ENCODE results near the gene TUNAR.

The TUNAR gene

DNA sequence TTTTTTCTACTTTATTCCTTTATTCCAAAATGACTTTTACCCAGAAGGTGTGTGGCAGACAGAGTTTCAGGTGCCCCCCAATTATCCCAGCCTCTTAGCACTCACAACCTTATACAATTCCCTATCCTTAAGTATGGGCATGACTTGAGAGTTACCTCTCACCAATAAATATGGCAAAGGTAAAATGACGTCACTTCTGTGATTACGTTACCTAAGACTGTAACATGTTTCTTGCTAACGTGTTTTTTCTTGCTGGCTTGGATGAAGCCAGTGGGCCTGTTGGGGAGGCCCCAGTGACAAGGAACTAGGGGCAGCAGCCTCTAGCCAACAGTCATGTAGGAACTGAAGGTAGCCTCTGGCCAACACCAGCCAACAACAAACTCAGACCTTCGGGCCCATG lies 13.3 kb upstream of the TUNAR start:
- in situ Hi-C loops (cut with MboI; ENCODE audit: low sequenced_read_pairs, unreplicated experiment), result no loop called here
- TF ChIP-seq, protein P1, sequence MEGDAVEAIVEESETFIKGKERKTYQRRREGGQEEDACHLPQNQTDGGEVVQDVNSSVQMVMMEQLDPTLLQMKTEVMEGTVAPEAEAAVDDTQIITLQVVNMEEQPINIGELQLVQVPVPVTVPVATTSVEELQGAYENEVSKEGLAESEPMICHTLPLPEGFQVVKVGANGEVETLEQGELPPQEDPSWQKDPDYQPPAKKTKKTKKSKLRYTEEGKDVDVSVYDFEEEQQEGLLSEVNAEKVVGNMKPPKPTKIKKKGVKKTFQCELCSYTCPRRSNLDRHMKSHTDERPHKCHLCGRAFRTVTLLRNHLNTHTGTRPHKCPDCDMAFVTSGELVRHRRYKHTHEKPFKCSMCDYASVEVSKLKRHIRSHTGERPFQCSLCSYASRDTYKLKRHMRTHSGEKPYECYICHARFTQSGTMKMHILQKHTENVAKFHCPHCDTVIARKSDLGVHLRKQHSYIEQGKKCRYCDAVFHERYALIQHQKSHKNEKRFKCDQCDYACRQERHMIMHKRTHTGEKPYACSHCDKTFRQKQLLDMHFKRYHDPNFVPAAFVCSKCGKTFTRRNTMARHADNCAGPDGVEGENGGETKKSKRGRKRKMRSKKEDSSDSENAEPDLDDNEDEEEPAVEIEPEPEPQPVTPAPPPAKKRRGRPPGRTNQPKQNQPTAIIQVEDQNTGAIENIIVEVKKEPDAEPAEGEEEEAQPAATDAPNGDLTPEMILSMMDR (IDR thresholded peaks at IDR 0.05; ENCODE audit: borderline replicate concordance, control extremely low read depth, extremely low read depth, insufficient read depth, missing control alignments), result no peak

DNA sequence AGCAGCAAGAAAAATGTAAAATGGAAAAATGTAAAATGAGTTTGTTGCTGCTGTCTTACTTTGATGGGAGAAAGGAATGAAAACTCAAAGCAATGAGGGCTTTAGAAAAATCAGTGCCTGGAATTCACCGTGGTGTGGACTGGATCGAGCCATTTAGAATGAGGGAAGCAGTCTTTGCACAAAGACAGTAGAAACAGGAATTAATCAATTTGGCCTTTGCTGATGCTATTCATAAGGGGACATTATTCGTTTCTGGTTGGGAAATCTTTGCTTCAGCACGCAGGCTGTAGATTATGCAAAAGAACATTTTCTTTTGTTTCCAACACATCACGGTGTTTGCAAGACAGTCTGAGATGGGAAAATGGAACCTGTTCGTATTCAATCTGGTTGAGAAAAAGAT lies 6.9 kb upstream of the TUNAR start:
- in situ Hi-C loops (cut with MboI; ENCODE audit: low sequenced_read_pairs, unreplicated experiment), result no loop called here

More for the DNA sequence above, 13.3 kb upstream of the TUNAR start:
- no peak for DNase-seq (ENCODE audit: low spot score)

DNA sequence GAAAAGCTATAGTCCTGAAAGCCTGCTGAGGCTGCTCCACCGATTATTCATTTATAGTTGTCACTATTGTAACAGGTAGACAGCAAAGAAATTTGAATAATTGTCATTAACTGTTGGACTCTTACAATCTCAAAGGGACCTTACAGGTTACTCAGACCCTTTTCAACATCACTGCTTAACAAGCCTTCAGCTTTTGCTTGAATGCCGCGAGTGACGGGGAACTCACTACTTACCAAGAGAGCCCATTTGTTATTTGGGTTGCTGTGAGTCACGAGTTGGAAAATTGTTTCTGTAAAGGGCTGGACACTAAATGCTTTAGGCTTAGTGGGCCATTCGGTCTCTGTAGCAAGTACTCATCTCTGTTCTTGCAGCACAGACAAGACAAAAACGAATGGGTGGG lies 5.9 kb upstream of the TUNAR start:
- TF ChIP-seq, protein P1 (IDR thresholded peaks at IDR 0.05; ENCODE audit: borderline replicate concordance, control extremely low read depth, extremely low read depth, insufficient read depth, missing control alignments), result no peak
- in situ Hi-C loops (cut with MboI; ENCODE audit: low sequenced_read_pairs, unreplicated experiment), result no loop called here
- no peak for DNase-seq (ENCODE audit: low spot score)

More for the DNA sequence above, 6.9 kb upstream of the TUNAR start:
- no peak for DNase-seq (ENCODE audit: low spot score)
- TF ChIP-seq, protein P1 (IDR thresholded peaks at IDR 0.05; ENCODE audit: borderline replicate concordance, control extremely low read depth, extremely low read depth, insufficient read depth, missing control alignments), result no peak

DNA sequence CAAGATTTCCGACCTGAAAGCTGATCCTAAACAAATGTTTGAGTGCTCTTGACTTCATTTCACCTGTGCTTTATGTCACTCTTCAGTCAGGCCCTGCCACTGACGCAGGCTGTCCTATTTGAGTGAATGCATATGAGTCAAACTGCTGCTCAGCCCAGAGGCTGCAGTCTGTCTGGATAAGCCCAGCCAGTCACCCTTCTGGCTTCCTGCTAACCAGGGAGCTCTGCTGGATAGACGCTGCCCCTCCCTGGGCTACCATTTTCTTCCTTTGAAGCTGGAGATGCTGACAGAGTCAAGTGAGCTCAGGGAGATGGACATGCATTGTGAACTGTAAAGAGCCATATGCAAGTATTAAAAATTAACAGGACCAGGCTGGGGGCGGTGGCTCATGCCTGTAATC lies 5.1 kb upstream of the TUNAR start:
- DNase-seq (ENCODE audit: low spot score), result no peak
- in situ Hi-C loops (cut with MboI; ENCODE audit: low sequenced_read_pairs, unreplicated experiment), result no loop called here
- TF ChIP-seq, protein P1 (IDR thresholded peaks at IDR 0.05; ENCODE audit: borderline replicate concordance, control extremely low read depth, extremely low read depth, insufficient read depth, missing control alignments), result no peak

DNA sequence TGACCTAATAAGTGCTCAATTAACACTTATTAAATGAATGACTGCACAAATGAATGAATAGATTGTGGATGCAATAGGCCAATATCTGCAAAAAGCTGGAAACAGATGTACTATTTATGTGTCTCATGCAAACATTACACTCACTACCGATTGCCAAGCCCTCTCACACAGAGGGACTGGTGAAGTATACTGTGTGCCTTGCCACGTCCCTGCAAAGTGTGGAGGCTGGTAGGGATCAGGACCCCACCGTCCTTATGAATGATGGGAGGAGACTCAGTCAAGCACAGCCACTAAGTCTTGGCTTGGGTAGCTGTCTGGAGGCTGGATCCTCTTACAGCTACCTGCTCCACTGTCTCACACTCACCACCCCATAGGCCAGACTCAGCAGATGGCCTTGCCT lies 3.9 kb upstream of the TUNAR start:
- TF ChIP-seq, protein P1 (IDR thresholded peaks at IDR 0.05; ENCODE audit: borderline replicate concordance, control extremely low read depth, extremely low read depth, insufficient read depth, missing control alignments), result no peak
- no peak for DNase-seq (ENCODE audit: low spot score)
- in situ Hi-C loops (cut with MboI; ENCODE audit: low sequenced_read_pairs, unreplicated experiment), result no loop called here

DNA sequence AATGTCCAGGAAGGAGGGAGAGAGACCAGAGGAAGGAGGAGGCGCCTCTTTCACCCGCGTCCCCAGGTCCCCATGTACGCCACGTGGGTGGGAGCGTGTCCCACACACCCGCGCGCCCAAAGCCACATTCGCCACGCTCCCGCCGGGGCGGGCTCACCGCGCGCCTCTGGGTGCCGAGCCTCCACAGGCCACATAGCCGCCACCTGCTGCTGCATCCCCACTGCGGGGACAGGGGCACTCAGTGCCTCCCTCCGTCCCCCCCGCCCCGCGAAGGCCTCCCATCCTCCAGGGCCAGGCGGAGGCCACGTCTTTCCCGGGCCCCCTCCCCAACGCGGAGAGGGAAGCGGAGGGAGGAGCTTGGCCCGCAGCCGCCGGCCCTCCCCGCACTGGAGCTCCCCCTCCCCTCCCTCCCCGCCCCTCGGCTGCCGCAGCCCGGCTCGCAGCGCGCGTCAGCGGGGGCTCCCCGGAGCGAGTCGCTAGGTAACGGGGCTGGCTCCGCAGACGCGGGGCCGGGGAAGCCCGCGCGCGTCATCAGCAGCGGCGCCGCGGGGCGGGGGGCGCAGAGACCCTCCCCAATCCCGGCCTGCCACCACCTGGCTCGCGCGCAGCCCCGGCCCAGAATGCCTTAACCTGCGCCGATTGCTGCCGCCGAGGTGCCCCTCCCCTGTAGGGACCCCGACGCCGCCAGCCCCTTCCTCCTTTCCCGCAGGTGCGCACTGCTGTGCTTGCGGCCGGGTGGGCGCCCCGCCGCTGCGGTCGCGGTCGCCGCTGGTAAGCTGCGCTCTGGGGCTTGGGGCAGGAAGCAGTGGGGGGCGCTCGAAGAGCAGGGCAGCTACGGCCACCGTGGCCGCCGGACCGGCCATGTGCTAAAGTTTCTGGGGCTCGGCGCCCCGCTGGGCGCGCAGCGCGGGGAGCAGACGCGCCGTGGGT lies 536 bp upstream of the TUNAR start:
- in situ Hi-C loops (cut with MboI; ENCODE audit: low sequenced_read_pairs, unreplicated experiment), result no loop called here
- TF ChIP-seq, protein P1 (IDR thresholded peaks at IDR 0.05; ENCODE audit: borderline replicate concordance, control extremely low read depth, extremely low read depth, insufficient read depth, missing control alignments), result no peak
- DNase-seq (ENCODE audit: low spot score), result peak; percentile 45
